Endothelial cell of hepatic sinusoid (primary cell): ENCODE results near the gene RNF149.
"Not testable (repeated sequence)": the region's sequence is repeated elsewhere in the genome, so short reads cannot be mapped to it uniquely, and the experiment has no call there.

Experiments used
- in situ Hi-C: cut with HindIII; loops from 2 replicates; pipeline ENCODE4 v1.10.0; 2017; ENCODE audit warnings: low sequenced_read_pairs

The RNF149 gene

GRCh38 chr2:101308432-101309210 lies at the start of gene RNF149:
RNF149 (minus strand) TSS chr2:101308701; CDS start chr2:101308588, 113 bp downstream.
- in situ Hi-C loops: no loop called here

DNA sequence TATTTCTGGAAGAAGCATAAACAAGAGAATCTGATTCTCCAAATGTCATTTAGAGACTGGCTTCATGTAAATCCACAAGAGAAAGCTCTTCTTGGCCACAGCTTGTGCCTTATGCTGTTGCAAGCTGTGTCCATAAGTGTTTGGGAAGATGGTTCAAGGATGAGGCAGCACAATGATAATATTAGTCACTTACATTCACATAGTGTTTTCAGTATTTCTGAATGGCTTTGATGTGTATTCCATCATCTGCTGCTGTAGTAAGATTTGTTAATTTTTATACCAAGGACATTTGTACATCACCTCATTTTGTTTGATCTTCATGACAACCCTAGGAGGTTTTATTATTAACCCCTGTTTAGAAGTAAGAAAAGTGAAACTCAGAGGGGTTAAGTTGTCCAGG lies 48.9 kb upstream of the RNF149 start:
- in situ Hi-C loops: no loop called here

GRCh38 chr2:101356521-101356920 lies 48.0 kb upstream of the RNF149 start:
- in situ Hi-C loops: no loop called here

GRCh38 chr2:101356055-101356454 lies 47.6 kb upstream of the RNF149 start:
- in situ Hi-C loops: no loop called here

GRCh38 chr2:101355401-101356054 lies 47.0 kb upstream of the RNF149 start:
- in situ Hi-C loops: no loop called here

- in situ Hi-C loops: no loop called here
These were observed 46.2 kb upstream of the RNF149 start for GRCh38 chr2:101354420-101355311.

- in situ Hi-C loops: not testable (repeated sequence)
These were observed 44.1 kb upstream of the RNF149 start for GRCh38 chr2:101352631-101353030.

GRCh38 chr2:101351207-101351606 lies 42.7 kb upstream of the RNF149 start:
- in situ Hi-C loops: no loop called here

DNA sequence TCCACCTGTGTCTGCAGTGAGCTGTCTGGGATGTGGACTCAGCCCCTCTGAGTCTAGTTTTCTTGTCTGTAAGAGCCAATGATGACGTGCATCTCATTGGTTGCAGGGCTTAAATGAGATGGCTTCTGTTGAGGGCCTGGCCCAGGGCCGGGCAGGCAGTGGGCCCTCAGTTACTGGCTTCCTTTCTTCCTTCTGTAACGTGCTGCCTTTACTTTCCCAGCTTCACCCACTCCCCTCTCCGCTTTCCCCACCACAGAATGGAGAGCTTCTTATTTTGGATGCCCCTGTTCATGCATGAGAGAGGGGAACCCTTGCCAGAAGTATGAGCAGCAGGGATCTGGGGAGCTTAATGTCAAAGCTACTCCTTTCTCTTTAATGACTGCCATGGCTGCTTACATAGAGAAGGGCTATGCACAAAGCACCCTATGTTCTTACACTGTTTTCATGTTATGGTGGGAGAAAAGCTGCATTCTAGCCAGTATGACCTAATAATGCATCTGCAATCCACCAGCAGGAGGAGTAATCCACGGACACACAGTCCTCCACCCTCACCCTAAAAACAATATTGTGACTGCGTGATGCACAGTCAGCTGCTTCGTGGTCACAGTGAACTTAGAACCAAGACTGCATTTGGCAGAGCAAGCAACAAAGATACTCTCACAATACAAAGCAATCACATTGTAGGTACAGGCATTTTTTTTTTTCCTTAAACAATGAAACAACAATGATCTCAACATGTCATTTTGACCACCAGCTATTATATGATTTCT lies 41.6 kb upstream of the RNF149 start:
- in situ Hi-C loops: loop anchor here (5.0 kb wide), 1 partner anchor 32 kb away; no protein-coding TSS in a partner anchor

DNA sequence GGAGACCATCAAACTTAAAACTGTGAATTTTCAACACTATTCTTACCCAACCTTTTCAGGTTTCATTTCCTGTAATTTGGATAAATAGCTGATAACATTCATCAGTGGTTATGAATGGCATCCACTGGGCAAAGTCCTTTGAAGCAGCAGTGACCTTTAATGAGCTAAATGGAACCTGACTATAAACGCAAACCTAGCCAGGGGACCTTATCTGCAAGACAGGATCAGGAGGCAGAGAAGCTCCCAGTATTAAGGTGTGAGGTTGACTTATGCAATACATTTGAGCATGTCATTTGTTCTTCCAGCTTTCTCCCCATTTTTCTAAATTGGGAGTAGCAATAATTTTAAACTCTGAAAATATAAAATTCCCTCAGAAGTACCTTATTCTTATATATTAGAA lies 40.4 kb upstream of the RNF149 start:
- in situ Hi-C loops: loop anchor here (5.0 kb wide), 1 partner anchor 33 kb away; no protein-coding TSS in a partner anchor

GRCh38 chr2:101346909-101347308 lies 38.4 kb upstream of the RNF149 start:
- in situ Hi-C loops: loop anchor here (5.0 kb wide), 1 partner anchor 35 kb away; no protein-coding TSS in a partner anchor

- in situ Hi-C loops: no loop called here
These were observed 35.6 kb upstream of the RNF149 start for GRCh38 chr2:101344137-101344536.

- in situ Hi-C loops: no loop called here
These were observed 34.1 kb upstream of the RNF149 start for GRCh38 chr2:101342625-101343008.

DNA sequence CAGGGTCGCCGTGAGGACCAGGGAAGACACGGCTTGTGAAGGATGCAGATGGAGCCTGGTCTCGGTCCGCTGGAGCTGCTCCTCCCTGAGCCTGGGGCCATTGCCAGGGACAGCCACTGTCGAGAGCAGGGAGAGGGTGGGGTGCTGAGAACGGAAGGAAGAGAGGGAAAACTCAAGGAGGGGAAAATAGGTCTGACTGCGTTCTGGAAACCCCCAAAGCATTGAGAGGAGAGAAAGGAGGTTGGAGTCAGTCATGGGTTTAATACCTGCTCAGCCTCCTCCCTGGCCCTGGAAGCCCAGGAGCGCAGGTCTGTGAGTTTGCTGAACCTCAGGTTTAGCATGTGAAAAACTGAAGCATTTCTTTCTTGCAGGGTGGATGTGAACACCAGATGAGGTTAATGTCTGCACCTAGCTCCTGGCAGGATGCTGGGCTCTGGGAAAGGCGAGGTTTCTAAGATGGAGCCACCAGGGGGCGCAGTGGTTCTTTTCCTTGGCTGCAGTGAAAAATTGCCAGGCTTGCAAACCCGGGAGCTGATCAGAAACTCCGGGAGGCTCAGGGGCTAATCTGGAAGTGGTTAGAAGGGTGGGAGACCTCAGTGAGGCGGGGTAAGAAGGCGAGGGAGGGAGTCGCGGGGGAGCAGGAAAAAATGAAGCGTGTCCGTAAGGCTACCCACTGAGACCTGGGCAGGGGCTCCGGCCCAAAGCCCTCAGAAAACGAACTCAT lies 33.6 kb upstream of the RNF149 start:
- in situ Hi-C loops: no loop called here

DNA sequence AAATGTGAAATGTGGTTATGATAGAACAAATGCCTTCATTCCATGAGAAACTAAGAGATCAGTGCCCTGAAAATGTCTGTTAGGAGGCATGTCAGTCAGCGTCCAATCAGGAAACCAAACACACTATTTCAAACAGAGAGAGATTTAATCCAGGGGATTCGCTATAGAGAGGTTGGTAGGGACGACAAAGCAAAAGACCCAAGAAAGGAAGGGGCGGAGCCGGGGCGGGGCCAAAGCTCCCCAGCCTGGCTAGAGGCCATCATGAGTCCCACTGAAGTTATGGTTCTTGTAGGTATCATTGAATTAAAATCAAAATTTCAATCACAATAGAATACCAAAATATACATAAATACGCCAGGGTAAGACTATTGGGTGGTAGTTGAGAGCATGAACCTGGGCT lies 32.9 kb upstream of the RNF149 start:
- in situ Hi-C loops: no loop called here

GRCh38 chr2:101340141-101340551 lies 31.6 kb upstream of the RNF149 start:
- in situ Hi-C loops: no loop called here

DNA sequence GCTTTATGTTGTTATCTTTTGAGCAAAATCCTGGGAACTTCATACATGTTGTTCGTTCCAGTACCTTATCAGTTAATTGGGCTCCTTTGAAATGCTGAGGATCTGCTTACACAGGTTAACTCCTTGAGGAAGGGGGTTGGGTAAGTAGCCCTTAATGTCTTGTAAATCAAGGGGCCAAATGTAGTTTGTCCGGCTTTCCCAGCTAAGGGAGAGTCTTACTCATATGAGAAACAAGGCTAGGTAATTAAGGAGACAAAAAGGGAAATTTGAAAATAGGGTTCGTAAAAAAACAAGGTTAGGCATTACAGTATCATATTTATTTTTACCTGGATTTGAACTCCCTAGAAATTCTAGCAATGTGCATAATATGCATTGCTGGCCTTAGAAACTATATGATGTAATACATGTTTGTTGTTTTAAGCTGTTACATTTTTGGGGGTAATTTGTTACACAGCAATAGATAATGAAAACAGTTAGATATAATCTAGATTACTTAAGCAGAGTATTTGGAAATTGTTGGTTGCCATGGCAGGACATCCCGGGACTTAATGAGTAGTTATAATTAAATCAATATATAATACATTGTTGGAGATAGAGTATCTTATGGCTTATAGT lies 30.9 kb upstream of the RNF149 start:
- in situ Hi-C loops: no loop called here

GRCh38 chr2:101337877-101338276 lies 29.4 kb upstream of the RNF149 start:
- in situ Hi-C loops: no loop called here
